Limb (tissue), 2 donors: ENCODE results near the gene LHPP.

Experiments
- DNase-seq, 2 donors: peaks; one replicate each; pipeline ENCODE4 v3.0.0-alpha.2; 2016; ENCODE audit errors: extremely low spot score in 2 of 2

The LHPP gene

DNA sequence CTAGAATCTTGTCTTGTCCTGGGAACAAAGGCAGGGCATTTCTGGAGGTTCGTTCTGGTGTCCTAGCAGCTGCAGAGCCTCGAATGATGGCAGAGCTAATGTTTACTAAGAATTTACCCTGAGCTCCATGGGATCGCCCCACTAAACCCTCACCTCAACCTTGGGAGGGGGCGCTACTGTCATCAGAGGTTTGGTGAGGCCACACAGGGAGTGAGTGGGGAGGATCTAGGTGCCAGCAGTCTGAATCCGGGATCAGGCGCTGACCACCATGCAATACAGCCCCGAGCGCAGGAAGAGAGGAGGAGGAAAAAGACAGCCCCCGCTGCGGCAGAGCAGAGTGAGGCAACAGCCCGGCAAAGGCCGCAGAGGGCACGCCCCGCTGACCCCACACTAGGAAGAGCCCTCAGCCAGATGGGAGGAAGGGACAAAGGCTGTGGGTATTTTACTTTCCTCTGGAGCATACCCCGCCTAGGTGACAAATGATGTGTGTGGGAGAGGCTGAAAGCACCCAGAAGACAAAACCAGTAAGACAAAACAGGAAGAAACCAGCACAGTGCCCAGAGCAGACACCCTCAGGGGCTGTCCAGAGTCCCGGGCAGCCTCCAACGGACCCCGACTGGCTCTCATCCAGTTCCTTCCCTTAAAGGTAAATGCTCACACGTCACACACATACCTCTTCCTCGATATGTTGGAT lies 179.1 kb downstream of the LHPP start:
- no peak for DNase-seq

DNA sequence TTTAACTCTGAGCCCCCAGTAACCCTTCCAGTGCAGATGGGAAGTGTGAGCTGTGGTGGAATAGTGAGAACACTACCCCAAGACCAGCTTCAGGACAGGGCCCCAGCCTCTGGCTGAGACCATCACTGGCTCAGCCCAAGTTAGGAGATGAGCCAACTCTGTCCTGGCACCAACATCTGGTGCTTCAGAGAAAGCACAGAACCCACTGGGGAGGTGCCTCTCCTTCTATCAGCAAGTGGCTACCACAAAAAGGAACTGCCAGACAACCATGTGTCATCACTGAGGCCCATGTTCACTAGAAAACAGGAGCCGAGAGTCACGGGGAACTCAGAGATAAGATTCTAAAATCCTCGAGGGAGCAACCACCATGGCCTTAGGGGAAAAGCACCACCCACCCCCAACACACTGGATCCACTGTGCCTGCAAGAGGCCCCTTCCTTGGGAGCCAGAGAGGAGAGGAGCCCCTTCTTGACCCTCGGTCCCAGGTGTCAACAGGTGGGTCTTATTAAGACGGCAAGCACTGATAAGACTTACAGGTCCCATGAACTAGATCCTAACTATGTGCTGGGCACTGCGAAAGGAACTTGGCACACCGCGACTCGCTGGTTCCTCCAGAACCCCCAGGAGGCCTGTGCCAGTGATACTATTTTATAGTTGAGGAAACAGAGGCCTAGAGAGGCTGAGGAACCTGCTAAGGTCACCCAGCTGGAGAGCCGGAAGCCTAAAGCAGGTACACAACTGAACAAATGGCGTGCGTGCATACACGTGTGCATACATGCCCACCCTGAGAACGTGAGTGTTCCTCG lies 179.9 kb downstream of the LHPP start:
- no peak for DNase-seq

DNA sequence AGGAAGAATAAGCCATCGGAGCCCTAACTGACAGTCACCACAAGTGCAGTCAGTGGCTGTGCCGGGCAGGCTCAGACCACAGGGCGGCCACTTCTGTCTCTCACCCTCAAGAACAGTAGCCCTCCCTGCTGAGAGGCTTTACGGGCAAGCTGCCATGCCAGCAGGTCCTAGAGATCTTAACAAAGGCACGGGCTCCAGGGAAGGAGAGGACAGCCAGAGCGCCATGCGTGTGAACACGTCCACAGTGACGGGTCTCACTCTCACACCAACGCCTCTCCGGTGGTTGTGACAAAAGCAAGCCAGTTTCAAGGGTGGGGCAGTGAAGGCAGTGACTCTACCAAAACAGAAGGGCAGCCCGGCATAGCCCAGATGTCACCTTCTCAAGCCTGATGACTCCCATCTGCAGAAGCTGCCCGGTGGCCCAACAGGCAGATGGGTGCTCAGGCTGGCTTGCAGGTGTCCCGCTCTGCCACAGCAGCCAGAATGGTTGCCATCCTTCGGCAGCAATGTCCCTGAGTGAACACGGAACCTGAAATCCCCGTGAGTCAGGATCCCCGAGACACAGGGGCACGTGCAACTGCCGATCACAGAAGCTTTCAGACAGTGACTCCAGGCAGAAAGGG lies 180.6 kb downstream of the LHPP start:
- no peak for DNase-seq

DNA sequence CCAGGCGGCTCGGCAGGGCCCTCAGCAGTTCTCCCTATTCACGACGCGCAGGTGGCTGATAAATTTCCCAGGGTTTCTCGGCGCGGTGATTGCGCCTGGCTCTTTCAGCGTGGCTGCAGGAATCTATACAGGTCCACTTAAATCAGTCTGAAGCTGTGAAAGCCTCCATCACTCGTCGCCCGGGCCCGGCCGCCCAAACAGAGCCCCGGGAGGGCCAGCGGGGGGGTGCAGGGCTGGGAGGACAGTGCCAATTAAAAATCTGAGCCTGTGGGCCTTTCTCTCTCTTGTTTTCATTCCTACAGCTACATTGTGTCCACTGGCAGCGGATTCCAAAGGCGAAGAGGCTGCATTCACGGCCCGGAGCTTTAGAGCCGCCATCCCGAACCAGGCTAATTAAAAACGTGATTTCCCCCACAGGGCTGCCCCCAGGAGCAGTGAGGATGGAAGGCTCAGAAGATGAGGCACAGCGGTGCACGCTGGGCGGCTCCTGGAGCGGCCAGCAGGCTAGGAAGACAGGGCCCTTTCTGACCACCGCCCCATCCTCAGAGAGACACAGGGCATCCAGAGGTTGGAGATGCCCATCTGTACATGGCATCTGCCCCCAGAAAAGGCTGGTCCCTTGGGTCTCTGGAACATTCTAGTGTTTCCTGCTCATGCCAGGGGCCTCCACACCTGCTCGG lies 181.8 kb downstream of the LHPP start:
- peak in 1 of 2 donors; percentile 59 for DNase-seq

DNA sequence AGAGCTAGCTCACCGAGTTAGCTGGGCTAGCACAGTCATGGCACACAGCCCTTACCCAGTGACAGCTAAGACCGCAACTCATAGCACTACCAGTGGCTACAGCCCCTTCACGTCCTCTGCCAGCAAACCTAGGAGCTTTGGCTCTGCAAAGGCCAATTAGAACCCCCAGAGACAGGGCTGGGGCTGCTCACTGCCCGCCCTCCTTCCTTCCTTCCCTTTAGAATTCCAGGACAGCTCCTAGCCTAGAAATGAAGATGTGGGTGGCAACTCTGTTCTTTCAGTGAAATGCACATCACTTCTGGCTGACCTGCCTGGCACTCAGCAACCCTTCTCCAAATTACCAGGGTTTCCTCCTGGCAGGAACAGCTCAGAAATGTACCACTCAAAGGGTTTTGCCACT lies 182.6 kb downstream of the LHPP start:
- DNase-seq = no peak

DNA sequence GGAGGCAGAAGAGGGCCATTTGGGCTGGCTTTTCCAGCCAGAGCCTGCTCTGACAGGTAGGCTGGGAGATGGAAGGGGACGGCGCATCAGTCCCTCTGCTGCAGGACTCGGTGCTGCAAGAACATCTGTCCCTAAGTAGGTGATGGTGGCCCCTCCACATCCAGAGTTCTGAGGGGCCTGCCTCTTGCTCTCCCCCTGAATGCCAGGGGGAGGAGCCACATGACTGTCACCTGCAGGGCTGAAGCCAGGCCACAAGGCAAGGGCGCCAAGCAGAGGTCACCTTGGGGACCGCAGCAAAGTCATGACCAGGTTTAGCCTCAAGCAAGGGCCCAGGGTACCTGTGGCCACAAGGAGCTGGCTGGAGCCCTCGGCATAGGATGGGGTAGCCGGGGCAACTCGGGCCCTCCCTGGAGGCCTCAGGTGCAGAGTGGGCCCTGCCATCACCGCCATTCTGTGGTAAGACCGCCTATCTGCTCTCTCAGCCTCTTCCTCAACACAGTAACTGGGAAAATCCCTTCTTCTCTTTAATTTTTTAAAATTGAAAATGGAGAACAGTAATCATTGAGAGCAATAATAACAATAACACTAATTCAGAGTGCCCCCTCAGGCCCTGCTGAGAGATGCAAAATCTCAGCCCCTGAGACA lies 183.3 kb downstream of the LHPP start:
- no peak for DNase-seq

DNA sequence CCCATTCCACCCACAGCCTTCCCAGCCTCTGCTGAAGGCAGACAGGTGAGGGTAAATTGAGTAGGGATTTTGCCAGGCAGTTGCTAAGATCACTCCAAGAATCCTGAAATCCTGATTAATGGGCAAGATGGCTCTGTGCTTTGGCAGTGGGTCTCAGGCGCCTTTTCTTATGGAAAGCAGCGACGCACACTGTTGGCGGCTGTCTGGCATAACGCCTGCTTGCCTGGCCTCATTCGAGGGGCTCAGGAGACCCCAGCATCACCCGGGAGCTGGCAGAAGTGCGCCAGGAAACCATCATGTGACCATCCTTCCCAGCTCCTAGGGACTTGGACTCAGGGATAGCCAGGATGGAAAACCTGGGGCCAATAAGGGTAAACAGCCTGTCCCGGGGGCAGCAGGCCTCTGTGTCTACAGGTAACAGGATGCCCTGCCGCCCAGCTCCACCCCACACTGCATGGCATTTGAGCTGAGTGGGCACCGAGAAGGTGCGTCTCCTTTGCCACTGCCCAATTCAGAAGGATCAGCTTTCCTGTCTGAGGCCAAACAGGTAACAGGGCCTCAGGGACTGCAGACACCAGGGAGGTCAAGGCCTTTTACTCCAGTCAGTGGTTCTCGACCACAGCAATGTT lies 184.0 kb downstream of the LHPP start:
- DNase-seq = no peak

DNA sequence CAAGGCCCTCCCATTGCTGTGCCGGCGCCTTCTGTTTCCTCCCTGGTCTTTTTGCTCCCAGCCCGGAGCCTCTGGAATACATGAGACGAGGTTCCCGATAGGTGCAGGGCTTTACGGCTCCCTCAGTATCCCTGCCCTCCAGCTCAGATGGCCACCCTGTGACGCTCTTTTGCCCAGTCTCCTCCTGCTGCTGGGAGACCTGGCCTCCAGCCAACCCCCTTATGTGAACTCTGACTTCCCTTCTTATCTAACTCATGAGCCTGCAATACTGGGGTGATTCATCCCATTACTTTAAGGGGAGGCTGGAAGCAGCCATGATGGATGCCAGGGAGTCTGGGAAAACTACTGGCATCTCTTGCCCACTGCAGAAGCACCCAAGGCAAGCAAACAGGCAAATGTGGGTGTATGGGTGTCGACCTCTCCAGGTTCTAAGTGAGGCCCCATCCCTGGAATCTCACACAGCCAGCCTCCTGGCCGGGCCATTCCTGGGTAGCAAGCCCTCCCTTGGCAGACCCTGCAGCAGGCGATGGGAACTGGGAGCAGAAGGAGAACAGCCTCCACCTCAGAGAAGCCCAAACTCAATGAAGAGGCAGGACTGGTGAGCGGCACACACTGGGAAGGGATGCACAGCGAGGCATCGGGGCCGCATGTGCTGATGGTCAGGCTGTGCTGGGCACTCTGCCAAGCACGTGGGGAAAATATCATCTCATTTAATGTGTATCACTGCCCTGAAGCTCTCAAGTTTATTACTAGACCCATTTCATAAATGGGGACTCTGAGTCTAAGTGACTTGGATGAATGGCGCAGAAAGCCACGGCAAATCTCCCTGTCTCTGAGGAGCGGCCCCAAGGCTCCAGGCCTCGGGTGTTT lies 185.1 kb downstream of the LHPP start:
- no peak for DNase-seq

DNA sequence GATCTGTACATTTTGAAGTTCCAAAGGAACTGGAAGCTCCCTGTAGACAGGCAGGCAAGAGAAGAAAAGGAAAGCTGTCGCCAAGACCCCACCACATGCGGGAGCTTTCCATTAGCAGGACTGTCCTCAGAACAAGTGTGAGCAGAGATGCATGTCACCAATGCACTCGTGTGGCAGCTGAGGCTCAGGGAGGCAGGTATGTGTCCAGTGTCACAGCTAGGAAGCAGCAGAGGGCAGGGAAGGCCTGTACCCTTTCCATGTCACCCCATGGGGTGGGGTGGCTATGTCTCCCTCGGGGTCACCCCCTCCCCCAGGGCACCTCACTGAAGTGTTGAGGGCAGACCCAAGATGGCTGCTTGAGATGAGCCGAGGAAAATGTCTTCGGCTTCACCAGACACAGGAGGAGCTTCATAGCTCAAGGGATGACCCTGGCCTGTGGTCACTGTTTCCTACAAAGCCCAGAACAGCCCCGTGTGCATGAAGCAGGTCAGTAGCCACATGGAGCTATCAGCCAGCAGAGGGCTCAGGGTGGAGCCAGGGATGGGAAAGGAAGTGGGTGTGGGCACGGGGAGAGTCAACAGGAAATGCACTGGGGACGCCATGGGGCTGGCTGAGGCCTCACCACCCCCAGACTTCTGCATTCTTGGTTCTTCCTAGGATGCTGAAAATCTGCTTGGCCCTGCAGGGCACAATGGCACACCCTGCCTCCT lies 186.0 kb downstream of the LHPP start:
- DNase-seq = no peak

DNA sequence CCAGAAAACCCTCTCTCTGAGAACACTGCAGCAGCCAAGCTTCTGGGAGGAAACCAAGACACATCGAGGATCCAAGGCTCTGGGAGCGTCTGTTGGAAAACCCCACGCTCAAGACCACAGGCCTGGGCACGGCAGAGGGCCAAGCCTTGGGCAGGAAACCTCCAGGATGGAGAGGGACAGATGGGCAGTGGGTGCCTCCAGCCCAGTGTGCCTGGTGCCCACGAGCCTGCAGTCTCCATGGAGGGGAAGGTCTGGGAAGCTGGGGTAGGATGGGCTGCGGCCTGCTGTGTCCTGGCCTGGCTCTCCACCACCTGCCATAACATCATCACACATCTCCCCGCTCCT lies 186.5 kb downstream of the LHPP start:
- no peak for DNase-seq

DNA sequence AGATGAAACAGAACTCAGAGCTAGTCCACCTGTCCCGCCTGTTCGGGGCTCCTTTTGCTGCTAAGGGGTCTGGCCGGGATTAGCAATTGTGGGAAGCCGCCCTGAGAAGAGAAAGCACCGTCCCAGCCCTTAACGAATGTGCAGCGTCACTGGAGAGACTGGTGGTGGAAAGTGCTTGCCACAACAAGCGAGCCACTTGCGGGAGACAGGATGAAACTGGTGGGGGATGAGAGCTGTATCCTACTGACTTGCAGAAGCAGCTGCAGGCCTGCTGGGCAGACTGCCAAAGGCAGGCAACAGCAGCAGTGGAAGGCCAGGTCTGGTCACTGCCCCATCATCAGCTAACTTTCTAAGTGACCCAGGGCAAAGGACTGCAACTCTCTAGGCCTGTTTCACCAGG lies 187.1 kb downstream of the LHPP start:
- DNase-seq = peak; percentile 76 to 84

DNA sequence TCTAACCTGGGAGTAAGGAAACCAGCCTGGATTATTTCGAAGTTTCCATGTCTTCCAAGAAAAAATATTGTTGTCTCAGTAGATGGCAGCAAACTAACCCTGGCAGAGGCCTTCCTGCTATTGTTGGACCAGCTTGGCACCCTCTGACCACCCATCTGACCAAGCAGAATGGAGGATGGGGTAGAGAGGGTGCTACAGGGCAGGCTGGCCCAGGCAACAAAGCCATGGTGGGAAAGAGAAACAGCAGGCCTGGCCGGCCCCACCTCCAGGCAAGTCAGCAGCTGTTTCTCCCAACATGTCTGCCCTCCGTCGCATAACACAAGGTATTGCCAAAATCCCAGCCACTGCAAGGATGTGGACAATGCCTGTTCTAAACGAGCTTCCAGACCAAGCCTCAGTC lies 187.6 kb downstream of the LHPP start:
- no peak for DNase-seq

DNA sequence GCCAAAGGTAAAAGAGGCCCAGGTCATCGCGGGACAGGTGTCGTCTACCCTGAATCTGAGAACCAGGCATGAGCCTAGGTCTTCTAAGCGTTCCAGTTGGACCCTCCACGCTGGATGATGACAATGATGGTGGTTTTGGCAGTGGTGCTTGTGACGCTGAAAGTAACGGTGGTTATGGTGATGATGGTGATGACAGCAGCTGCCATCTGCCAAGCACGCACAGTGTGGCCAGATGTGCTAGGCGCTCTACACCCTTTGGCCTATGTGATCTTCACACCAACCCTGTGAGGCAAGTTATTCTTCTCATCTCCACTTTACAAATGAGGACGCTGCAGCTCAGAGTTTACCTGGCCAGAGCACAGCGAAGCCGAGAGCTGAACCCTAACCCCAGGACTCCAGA lies 188.6 kb downstream of the LHPP start:
- no peak for DNase-seq

DNA sequence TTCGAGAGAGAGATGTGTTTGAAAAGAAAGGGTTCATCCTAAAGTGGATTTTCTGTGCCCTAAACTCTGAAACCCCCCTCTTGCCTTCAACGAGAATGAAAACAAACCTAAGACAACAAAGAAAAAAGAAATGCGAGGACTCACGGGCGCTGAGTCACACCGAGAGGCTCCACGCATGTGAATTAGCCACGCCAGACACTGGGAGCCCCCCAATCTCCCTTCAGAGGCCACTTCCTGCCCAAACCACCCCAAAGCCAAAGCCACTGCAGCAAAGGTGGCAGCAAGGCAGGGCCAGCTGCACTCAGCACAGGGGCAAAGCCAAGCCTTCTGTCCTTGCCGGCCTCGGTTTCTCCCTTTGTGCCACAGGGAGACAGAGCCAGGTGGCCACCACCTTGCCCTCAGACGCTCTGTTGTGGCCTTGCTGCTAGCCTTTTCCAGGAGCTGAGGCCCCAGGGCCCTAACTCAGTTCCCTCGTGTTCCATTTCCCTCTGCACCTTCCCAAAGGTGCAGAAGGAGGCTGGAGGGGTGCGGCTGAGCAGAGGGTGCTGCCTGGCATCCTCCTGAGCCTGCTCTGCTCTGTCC lies 189.3 kb downstream of the LHPP start:
- DNase-seq = no peak

DNA sequence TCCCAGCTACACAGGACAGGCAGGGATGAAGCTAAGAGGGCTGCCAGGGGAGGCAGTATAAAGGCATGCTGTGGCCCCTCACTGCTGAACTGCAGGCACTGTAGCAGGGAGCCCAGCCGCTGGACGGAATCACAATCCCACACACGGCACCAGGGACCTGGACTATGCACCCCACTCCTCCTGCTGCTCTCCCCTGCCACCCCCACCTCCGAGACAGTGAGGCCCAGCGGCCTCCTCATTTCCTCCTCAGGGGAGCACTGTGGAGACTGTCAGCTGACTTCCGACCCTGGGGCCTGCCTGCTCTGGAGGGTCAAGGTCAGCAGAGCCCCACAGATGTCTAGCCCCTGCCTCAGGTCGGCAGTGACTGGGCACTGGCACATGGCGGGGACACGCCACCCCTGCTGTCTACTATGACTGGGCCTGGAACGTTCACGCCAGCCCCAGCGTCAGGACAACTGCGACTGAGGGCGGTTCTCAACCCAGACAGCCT lies 189.8 kb downstream of the LHPP start:
- no peak for DNase-seq

DNA sequence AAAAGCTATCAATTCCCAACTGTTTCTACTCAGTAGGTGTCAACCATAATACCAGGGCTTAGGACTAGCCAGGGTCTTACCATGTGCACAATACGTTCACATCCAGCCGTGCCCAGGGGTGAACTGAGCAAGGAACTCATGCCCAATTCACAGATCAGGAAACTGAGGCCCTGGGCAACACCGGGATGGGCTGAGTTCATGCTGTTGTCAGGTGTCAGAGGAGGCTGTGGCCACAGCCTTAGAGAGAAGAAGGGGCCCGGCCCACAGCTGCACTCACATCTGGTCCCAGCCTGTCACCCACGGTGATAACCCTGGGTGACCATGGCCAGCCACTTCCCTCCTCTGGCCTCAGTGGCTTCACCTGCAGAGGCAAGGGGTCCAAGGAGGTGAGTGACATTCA lies 190.6 kb downstream of the LHPP start:
- DNase-seq = no peak

DNA sequence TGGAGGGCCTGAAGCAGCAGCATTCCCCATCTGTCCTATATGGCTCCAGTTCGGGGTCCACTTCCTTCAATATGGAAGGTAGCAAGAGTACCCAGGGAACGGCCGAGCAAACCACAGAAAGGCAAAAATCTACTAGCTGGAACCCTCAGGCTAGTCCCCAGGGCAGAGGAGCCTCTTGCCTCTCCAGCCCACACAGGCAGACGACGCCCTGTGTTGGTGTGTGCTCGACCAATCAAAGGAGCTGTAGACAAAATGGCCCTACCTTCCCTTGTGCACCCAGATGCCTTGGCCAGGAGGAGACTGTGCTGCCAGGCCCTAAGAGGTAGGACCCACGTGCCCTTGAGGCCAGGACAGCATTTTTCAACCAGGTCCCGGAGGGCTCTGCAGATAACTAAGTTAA lies 191.1 kb downstream of the LHPP start:
- DNase-seq = no peak

DNA sequence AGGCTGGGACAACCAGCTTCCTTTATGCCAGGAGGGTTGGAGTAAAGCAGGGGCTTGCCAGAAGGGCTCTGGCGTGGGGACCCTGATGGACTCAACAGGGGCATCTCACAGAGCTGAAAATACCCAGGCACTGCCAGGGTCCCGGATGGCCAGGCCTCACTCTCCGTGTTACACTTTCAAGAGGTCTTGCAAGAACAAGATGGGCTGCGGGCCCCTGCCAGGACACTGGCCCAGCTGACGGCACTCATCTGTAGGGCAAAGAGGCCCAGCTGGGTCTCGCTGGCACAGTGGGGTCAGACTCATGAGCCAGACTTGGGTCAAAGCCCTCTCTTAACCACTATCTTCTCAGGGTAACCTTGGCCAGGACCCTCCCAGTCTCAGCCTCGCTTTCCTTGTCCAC lies 191.7 kb downstream of the LHPP start:
- no peak for DNase-seq
